Right atrium auricular region (tissue), 2 donors: ENCODE measurements around the gene TFDP1. TPM values are rescaled to one million over a fixed set of nuclear protein-coding genes. Genes with fewer than 3 reads are reported as not detected.

ENCODE experiments used
- DNase-seq: peaks from one replicate; pipeline ENCODE4 v3.0.0-alpha.2; 2019; ENCODE audit warnings: low spot score
- H3K27ac ChIP-seq, 2 donors: fragments of 200-600 bp; sonication (generic); 1 replicate in 1 of 2; 2 replicates in 1 of 2; pipeline ENCODE4 v1.5.1; 2016 to 2019
- H3K27me3 ChIP-seq, 2 donors: fragments of 200-600 bp; sonication (generic); one replicate each; pipeline versions ENCODE4 v1.5.1 to v1.6.0; 2017 to 2019
- H3K36me3 ChIP-seq: fragments of 200-600 bp; sonication (generic); one replicate; pipeline ENCODE4 v1.5.1; 2016
- H3K4me1 ChIP-seq, 2 donors: fragments of 200-600 bp; sonication (generic); one replicate each; pipeline versions ENCODE4 v1.5.1 to v1.6.0; 2017 to 2019
- H3K4me3 ChIP-seq, 2 donors: fragments of 200-600 bp; sonication (generic); 1 replicate in 1 of 2; 2 replicates in 1 of 2; pipeline ENCODE4 v1.5.1; 2017 to 2019; ENCODE audit warnings: mild to moderate bottlenecking in 1 of 2, moderate library complexity in 1 of 2
- H3K9me3 ChIP-seq, 2 donors: fragments of 200-600 bp; sonication (generic); one replicate each; pipeline ENCODE4 v1.5.1; 2019
- CTCF ChIP-seq, 2 donors: fragments of 200-600 bp; sonication (generic); IDR thresholded peaks; one replicate each; pipeline ENCODE4 v1.5.1; 2019; ENCODE audit warnings: antibody characterized with exemption in 2 of 2
- total RNA-seq, 2 donors: library from RNA; depleted of rRNA; stranded (reverse); fragments of >200 nt; gene quantifications; one replicate each; pipeline ENCODE4 v1.1.0, GENCODE V29; 2016

The TFDP1 gene
- total RNA-seq, 2 donors from 2014 or later, result 34.4 to 40.4 TPM

- Histone ChIP-seq H3K4me3 (no peak overlapping the region), H3K4me1 (peaks cover 0 to 21% of the 10 kb centered on the region in 2 donors), H3K9me3 (no peaks in the 10 kb centered on the region), H3K27me3 (no peaks in the 10 kb centered on the region), H3K36me3 (no peaks in the 10 kb centered on the region), H3K27ac (no peak overlapping the region)
- no peak for TF ChIP-seq CTCF (IDR thresholded peaks at IDR 0.05)
- DNase-seq, result no peak
Observed at GRCh38 chr13:113616281-113616906, 31.8 kb downstream of the TFDP1 start.

GRCh38 chr13:113616991-113617749 is 32.6 kb downstream of the TFDP1 start:
- Histone ChIP-seq H3K4me3 (no peak overlapping the region), H3K4me1 (peaks cover 0 to 21% of the 10 kb centered on the region in 2 donors), H3K9me3 (no peaks in the 10 kb centered on the region), H3K27ac (no peak overlapping the region), H3K27me3 (no peaks in the 10 kb centered on the region), H3K36me3 (no peaks in the 10 kb centered on the region)
- DNase-seq, result no peak
- no peak for TF ChIP-seq CTCF (IDR thresholded peaks at IDR 0.05)

- no peaks in the 10 kb centered on the region for H3K27me3 ChIP-seq
- H3K27ac ChIP-seq, result no peak overlapping the region
- TF ChIP-seq CTCF (IDR thresholded peaks at IDR 0.05), result no peak
- H3K36me3 ChIP-seq, result peaks cover 3% of the 10 kb centered on the region
- H3K9me3 ChIP-seq, result no peaks in the 10 kb centered on the region
- H3K4me1 ChIP-seq, result peaks cover 0 to 21% of the 10 kb centered on the region in 2 donors
- DNase-seq, result no peak
- H3K4me3 ChIP-seq, result no peak overlapping the region
Observed at GRCh38 chr13:113617961-113618360, 33.4 kb downstream of the TFDP1 start.

GRCh38 chr13:113618455-113618854 is 33.9 kb downstream of the TFDP1 start:
- H3K27ac ChIP-seq, result no peak overlapping the region
- no peak overlapping the region for H3K4me3 ChIP-seq
- no peak for TF ChIP-seq CTCF (IDR thresholded peaks at IDR 0.05)
- H3K4me1 ChIP-seq, result peaks cover 0 to 21% of the 10 kb centered on the region in 2 donors
- H3K27me3 ChIP-seq, result no peaks in the 10 kb centered on the region
- H3K9me3 ChIP-seq, result no peaks in the 10 kb centered on the region
- DNase-seq, result no peak
- peaks cover 8% of the 10 kb centered on the region for H3K36me3 ChIP-seq

GRCh38 chr13:113620036-113620796 is 35.7 kb downstream of the TFDP1 start:
- Histone ChIP-seq H3K27me3 (no peaks in the 10 kb centered on the region), H3K36me3 (peaks cover 21% of the 10 kb centered on the region), H3K4me1 (peaks cover 0 to 21% of the 10 kb centered on the region in 2 donors), H3K4me3 (no peak overlapping the region), H3K9me3 (no peaks in the 10 kb centered on the region), H3K27ac (no peak overlapping the region)
- no peak for DNase-seq
- no peak for TF ChIP-seq CTCF (IDR thresholded peaks at IDR 0.05)
